HepG2 (cell line): ENCODE results near the gene GCLC. TPM values are rescaled to one million over a fixed set of nuclear protein-coding genes. Genes with fewer than 3 reads are reported as not detected.

Experiments used
- IKZF5 ChIP-seq: IDR thresholded peaks from 2 replicates; pipeline ENCODE4 v1.6.1; 2018; ENCODE audit warnings: missing genetic modification reagents, mild to moderate bottlenecking, missing compliant biosample characterization
- JUND ChIP-seq: sonication (generic); formaldehyde crosslinking; IDR thresholded peaks from 2 replicates; pipeline ENCODE4 v1.8.0; 2022; ENCODE audit warnings: mild to moderate bottlenecking, missing genetic modification reagents
- KMT2B ChIP-seq: IDR thresholded peaks from 2 replicates; pipeline ENCODE4 v1.6.1; 2016; ENCODE audit warnings: missing genetic modification reagents, missing compliant biosample characterization
- MTF2 ChIP-seq: sonication (generic); formaldehyde crosslinking; IDR thresholded peaks from 2 replicates; pipeline ENCODE4 v1.5.0; 2020; ENCODE audit warnings: missing genetic modification reagents, borderline replicate concordance
- SOX6 ChIP-seq, 2 experiments: fragments of 450-650 bp in 1 of 2; sonication (generic) in 1 of 2; formaldehyde crosslinking in 1 of 2; IDR thresholded peaks; 2 replicates each; pipeline versions ENCODE4 v1.4.0 to v1.6.1; 2017 to 2020; ENCODE audit warnings: antibody characterized with exemption in 1 of 2, mild to moderate bottlenecking in 1 of 2, missing genetic modification reagents in 1 of 2
- ZBTB49 ChIP-seq: sonication (generic); formaldehyde crosslinking; IDR thresholded peaks from 2 replicates; pipeline ENCODE4 v1.4.0; 2020; ENCODE audit warnings: missing genetic modification reagents, borderline replicate concordance
- ZNF580 ChIP-seq: IDR thresholded peaks from 2 replicates; pipeline ENCODE4 v1.6.1; 2016; ENCODE audit warnings: low read depth, borderline replicate concordance
- ZNF768 ChIP-seq: sonication (generic); formaldehyde crosslinking; IDR thresholded peaks from 2 replicates; pipeline ENCODE4 v1.4.0; 2020; ENCODE audit warnings: missing genetic modification reagents
- ZNF792 ChIP-seq: IDR thresholded peaks from 2 replicates; pipeline ENCODE4 v1.6.1; 2016
- polyA plus RNA-seq, 8 experiments: library from polyadenylated mRNA; depleted of rRNA in 3 of 8; stranded (reverse) in 7 of 8; unstranded in 1 of 8; fragments of >200 nt; fragmentation: Illumina TruSeq in 4 of 8; extraction: Trizol in 4 of 8; gene quantifications; 2 replicates each; pipeline versions ENCODE4 v1.2.1 to v1.2.3, GENCODE V29; 2011 to 2016; ENCODE audit warnings: low read depth in 4 of 8, missing spikeins in 1 of 8, mixed read lengths in 1 of 8; ENCODE audit not compliant: insufficient read depth in 1 of 8
- total RNA-seq, 5 experiments: library from RNA; depleted of rRNA; stranded (reverse); fragments of >200 nt; fragmentation: Illumina TruSeq; extraction: Trizol; gene quantifications; 2 replicates each; pipeline ENCODE4 v1.2.3, GENCODE V29; 2016; ENCODE audit warnings: low read depth in 1 of 5

The GCLC gene
- total and polyA plus RNA-seq, 2 of the 13 experiments (the other 11 are each of a cell fraction or from before 2014, with no cell fraction given): 35.3 to 84.6 TPM

DNA sequence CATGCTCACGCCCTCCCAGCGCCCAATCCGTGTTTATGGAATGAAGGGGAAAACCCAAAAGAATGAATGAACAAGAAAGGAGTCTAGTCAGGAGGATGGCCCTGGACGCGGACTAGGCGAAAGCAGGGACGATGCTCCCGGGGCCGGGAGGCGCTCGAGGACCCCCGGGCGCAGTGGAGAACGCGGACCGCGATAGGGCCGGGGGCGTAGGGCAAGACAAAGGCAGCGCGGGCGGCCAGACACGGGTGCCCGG is 758 bp downstream of the GCLC start (continued):
- TF ChIP-seq SOX6 (IDR thresholded peaks at IDR 0.05) (no peak), SOX6 (CRISPR knock-in tag; IDR thresholded peaks at IDR 0.05) (peak; percentile 15; the same call in 1 of the 2 replicates), JUND (CRISPR knock-in tag) (peak; percentile 41; the same call in 1 of the 2 replicates), MTF2 (no peak), IKZF5 (no peak), ZBTB49 (CRISPR knock-in tag) (no peak), KMT2B (peak; percentile 12; the same call in 1 of the 2 replicates), ZNF768 (peak; percentile 34; the same call in 1 of the 2 replicates), ZNF580 (CRISPR knock-in tag) (peak; percentile 74; the same call in 1 of the 2 replicates), ZNF792 (CRISPR knock-in tag) (peak; percentile 11; the same call in 1 of the 2 replicates)
